GM12875 (cell line): ENCODE measurements around the gene DNAH17.

Experiments used
- H3K4me3 ChIP-seq: one replicate; pipeline ENCODE4 v1.5.1; 2011; ENCODE audit warnings: low read depth, low read length, control low read depth
- TF ChIP-seq, protein P1 (sequence below): IDR thresholded peaks from 2 replicates; pipeline ENCODE4 v1.5.1; 2011; ENCODE audit warnings: low read depth, mild to moderate bottlenecking, control low read depth, inconsistent platforms, low read length, moderate library complexity, borderline replicate concordance; ENCODE audit not compliant: insufficient read depth

Gene DNAH17

DNA sequence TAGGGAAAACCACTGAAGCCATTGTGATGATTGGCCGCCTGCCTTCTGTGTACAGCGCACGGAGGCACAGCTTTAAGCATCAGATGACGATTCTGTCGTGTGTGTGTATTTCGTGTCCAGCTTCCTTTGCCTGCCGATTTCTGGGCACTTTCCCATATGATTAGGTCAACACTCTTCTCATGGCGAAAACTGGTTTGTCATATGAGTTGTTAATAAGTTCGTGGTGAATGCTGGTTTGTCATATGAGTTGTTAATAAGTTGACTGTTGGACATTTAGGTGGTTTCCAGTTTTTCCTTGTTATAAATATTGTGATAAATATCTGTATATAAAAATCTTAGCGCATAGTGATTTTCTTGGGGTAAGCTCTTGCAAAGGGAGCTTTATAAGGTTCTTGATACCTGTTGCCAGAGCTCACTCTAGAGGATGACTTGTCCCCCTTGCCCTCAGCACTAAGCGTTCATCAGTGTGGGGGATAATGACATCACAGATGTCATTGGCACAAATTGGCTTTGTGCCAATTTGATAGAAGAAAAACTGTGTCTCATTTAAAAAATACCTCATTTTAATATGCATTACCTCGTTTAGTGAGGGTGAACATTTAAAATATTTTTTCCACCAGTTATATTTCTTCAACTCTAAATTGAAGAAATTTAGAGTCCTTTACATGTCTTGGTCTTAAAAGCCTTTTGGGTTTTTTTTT, 158.7 kb downstream of the DNAH17 start:
- H3K4me3 ChIP-seq = no peak overlapping the region
- TF ChIP-seq, protein P1, sequence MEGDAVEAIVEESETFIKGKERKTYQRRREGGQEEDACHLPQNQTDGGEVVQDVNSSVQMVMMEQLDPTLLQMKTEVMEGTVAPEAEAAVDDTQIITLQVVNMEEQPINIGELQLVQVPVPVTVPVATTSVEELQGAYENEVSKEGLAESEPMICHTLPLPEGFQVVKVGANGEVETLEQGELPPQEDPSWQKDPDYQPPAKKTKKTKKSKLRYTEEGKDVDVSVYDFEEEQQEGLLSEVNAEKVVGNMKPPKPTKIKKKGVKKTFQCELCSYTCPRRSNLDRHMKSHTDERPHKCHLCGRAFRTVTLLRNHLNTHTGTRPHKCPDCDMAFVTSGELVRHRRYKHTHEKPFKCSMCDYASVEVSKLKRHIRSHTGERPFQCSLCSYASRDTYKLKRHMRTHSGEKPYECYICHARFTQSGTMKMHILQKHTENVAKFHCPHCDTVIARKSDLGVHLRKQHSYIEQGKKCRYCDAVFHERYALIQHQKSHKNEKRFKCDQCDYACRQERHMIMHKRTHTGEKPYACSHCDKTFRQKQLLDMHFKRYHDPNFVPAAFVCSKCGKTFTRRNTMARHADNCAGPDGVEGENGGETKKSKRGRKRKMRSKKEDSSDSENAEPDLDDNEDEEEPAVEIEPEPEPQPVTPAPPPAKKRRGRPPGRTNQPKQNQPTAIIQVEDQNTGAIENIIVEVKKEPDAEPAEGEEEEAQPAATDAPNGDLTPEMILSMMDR = no peak

- TF ChIP-seq, protein P1 = no peak
Observed at GRCh38 chr17:78417531-78417909, 159.7 kb downstream of the DNAH17 start.

GRCh38 chr17:78416791-78417530, 160.2 kb downstream of the DNAH17 start:
- H3K4me3 ChIP-seq = no peak overlapping the region

More at GRCh38 chr17:78417531-78417909, 159.7 kb downstream of the DNAH17 start:
- no peak overlapping the region for H3K4me3 ChIP-seq

DNA sequence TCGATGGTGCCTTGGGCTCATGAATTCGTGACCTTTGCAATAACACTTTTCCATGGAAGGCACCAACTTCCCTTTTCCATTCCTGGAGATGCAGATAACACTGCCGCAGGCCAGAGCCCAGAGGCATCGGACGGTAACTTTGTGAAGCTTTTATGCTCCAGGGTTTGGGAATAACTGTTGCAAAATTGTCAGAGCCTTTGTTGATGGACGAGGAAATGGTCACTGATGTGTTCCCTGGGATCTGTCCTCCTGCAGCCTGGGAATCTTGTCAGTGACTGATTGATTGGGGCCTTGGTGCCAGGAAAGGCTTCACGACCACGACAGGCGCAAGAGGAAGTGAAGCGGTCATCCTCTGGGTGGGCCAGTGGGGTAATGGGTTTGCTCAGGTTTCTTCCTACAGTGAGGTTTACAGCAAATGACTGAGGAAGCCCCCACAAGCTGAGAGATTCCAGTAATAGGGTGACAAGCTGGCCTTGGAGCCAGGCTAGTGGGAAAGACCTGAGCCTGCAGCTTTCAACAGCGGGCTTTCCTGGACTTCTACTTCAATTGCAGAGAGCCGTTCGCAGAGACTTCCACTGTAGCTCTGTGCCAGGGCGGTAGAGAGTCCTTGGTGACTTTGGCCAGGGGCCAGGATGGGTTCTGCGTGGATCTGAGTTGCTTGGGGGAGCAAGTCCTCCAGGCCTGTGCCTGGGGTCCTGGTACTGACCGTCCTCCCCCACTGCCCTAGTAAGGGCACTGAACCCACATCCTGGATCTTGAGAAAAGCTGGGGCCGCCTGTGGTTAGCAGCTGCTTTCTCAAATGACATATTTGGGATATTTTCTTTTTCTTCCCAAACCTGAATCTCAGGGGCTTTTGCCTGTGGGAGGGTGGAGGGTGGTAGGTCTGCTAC, 161.1 kb downstream of the DNAH17 start:
- H3K4me3 ChIP-seq = no peak overlapping the region
- TF ChIP-seq, protein P1 = no peak

More at GRCh38 chr17:78416791-78417530, 160.2 kb downstream of the DNAH17 start:
- TF ChIP-seq, protein P1 = no peak

DNA sequence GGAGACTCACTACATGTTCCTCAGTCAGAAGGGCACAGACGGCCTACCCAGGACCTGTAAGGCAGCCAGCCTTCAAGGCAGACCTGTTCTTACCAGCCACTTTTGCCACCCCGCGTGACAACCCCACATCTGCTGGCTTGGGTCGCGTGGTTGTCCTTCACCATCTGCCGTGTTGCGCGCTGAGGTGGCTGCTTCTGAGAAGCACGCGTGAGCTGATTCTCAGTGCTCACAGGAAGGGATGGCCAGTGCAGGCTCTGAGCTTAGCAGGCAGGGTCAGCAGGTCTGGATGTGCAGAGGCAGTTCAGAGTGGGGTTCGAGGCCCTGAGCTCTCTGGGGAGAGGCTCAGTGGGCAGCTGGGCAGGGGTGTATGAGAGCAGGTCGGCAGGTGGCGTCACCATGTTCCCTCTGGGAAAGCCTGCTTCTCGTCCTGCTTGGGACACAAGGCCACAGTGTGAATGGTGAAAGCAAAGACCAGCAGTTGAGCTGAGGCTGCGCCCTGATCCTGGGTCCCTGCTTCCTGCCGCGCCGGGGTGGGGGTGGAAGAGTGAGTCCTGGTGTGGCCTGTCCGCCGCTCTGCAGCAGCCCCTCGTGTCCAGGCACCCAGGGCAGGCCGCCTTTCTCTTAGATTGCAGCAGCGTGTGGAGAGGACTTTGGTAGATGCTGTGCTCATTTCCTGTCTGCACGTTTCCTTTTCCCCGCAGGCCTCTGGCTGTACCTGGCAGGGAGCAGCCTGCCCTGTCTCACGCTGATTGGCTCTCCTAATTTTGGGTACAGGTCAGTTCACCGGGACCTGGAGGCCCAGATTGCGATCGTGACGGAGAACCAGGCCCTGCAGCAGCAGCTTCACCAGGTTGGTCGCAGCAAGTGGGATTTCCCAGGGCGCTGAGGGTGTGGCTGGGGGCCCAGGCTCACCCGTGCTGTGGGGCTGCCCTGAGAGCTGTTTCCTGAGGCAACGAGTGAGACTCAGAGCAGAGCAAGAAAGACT, 162.7 kb downstream of the DNAH17 start:
- TF ChIP-seq, protein P1 = no peak
- H3K4me3 ChIP-seq = no peak overlapping the region

DNA sequence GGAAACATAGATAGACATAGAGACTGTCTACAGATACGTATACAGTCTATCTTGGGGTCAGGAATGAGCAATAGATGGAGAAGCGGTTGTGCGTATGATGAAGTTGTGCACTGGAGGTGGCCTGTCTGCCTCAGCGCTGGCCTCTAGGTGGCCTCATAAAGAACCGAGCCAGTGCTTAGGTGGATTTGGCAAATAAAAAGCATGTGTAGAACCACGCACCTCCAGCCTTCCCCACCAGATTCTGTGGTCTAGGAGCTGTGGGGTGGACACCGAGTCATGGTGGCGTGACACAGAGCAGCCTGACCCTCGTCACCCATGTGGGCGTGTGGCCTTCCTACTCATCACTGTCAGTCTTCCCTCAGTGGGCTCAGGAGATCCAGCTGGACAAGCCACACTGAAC, 164.8 kb downstream of the DNAH17 start:
- TF ChIP-seq, protein P1 = peak; percentile 40; the same call in 1 of the 2 replicates
- no peak overlapping the region for H3K4me3 ChIP-seq
